GM18505 (cell line): ENCODE results near the gene FAM168A.
"Not testable (repeated sequence)": the region's sequence is repeated elsewhere in the genome, so short reads cannot be mapped to it uniquely, and the experiment has no call there.

ENCODE experiments used
- ATAC-seq: cut with Tn5 transposase; IDR thresholded peaks from one replicate; pipeline ENCODE4 v1.9.1; 2021; ENCODE audit not compliant: unreplicated experiment
- POLR2A ChIP-seq: IDR thresholded peaks from 4 replicates; pipeline ENCODE4 v1.6.1; 2011; ENCODE audit warnings: borderline replicate concordance; ENCODE audit not compliant: insufficient read depth, insufficient read length; ENCODE audit errors: extremely low read depth

Gene FAM168A

GRCh38 chr11:73445980-73446379 is 151.9 kb downstream of the FAM168A start:
- TF ChIP-seq POLR2A, result no peak
- no peak for ATAC-seq

- no peak for ATAC-seq
- TF ChIP-seq POLR2A, result no peak
Observed at GRCh38 chr11:73439002-73439843, 158.7 kb downstream of the FAM168A start.

- ATAC-seq, result not testable (repeated sequence)
Observed at GRCh38 chr11:73436859-73437258, 161.1 kb downstream of the FAM168A start.

- no peak for TF ChIP-seq POLR2A
- ATAC-seq, result no peak
Observed at GRCh38 chr11:73431396-73431795, 166.5 kb downstream of the FAM168A start.

GRCh38 chr11:73430326-73430725 is 167.6 kb downstream of the FAM168A start:
- no peak for TF ChIP-seq POLR2A
- no peak for ATAC-seq

- no peak for ATAC-seq
- no peak for TF ChIP-seq POLR2A
Observed at GRCh38 chr11:73429121-73429750, 168.7 kb downstream of the FAM168A start.

GRCh38 chr11:73428699-73429098 is 169.2 kb downstream of the FAM168A start:
- TF ChIP-seq POLR2A, result no peak
- no peak for ATAC-seq

- no peak for ATAC-seq
- no peak for TF ChIP-seq POLR2A
Observed at GRCh38 chr11:73428227-73428626, 169.7 kb downstream of the FAM168A start.

- TF ChIP-seq POLR2A, result no peak
- ATAC-seq, result no peak
Observed at GRCh38 chr11:73426219-73426850, 171.6 kb downstream of the FAM168A start.

- no peak for ATAC-seq
- TF ChIP-seq POLR2A, result no peak
Observed at GRCh38 chr11:73425108-73425507, 172.8 kb downstream of the FAM168A start.

- no peak for ATAC-seq
- no peak for TF ChIP-seq POLR2A
Observed at GRCh38 chr11:73423506-73423905, 174.4 kb downstream of the FAM168A start.

GRCh38 chr11:73422886-73423285 is 175.0 kb downstream of the FAM168A start:
- ATAC-seq, result no peak
- TF ChIP-seq POLR2A, result no peak

- no peak for ATAC-seq
- no peak for TF ChIP-seq POLR2A
Observed at GRCh38 chr11:73420136-73420535, 177.8 kb downstream of the FAM168A start.

- no peak for TF ChIP-seq POLR2A
- no peak for ATAC-seq
Observed at GRCh38 chr11:73416786-73417185, 181.1 kb downstream of the FAM168A start.
